ENCODE measurements around the gene SYNJ2.

DNA sequence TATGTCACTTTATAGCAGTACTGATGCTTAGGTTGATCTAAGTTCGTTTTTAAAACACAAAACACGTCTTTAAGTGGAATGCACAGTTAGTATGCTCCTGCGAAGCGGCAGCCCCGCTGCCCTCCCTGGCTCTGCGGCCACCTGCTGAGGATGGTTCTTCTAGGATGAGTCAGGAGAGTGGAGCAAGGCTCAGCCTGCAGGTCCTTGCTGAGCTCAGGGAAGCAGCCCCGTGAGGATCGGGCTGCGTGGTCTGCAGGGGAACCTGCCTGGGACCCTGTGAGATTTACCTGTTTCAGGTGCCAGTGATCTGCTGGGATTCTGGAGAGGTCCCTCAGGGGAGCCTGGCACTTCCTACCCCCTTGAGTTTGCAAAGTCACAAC is 57.5 kb downstream of the SYNJ2 start:
- TF ChIP-seq POLR2A (IDR thresholded peaks at IDR 0.05; ENCODE audit: low read depth, low read length) (no peak), TAF1 (IDR thresholded peaks at IDR 0.05; ENCODE audit: low read depth, low read length) (no peak), POLR2AphosphoS5 (IDR thresholded peaks at IDR 0.05; ENCODE audit: low read depth, low read length) (no peak)

Measured in GM12891 (cell line).